ENCODE results near the gene FGF18.
"Not testable (repeated sequence)": the region's sequence is repeated elsewhere in the genome, so short reads cannot be mapped to it uniquely, and the experiment has no call there.

The FGF18 gene

DNA sequence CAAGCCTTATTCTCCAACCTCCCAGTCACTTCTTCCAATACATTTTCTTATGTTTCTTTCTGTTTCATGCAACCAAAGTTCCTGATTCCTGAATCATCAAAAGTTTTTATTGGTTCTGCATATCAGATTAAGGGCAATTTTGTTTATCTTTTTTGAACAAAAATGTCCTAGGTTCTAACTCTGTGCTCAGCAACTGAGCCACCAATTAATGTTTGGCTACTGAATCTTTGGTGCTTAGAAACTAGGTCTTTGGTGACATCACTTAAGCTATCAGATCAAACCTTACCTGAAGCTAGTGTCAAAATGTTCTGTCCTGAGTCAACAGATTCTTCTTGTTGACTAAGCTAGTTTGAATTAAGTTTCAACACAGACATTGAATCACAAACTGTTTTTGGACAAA lies 56.1 kb downstream of the FGF18 start:
- no peak for DNase-seq

GRCh38 chr5:171476701-171477100 lies 57.3 kb downstream of the FGF18 start:
- no peak for DNase-seq

DNA sequence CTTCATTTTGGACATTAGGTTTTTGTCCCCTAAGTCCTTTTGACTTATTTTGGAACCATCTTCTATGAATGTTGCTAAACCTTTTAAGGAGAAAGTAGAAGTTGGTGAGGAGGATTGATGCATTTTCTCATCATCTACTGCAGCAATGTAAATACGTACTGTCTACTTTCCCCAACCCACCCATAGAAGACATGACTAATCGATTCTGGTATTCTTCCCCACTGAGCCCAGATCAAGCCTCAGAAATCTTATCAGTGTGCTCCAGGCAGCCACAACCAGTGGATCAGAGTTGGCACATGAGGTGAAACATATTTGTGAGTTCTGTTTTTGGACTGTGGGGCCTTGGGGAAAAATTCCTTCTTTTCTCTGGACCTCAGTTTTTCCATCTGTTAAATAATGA lies 57.7 kb downstream of the FGF18 start:
- DNase-seq = peak; percentile 55

GRCh38 chr5:171477666-171478065 lies 58.2 kb downstream of the FGF18 start:
- no peak for DNase-seq

DNA sequence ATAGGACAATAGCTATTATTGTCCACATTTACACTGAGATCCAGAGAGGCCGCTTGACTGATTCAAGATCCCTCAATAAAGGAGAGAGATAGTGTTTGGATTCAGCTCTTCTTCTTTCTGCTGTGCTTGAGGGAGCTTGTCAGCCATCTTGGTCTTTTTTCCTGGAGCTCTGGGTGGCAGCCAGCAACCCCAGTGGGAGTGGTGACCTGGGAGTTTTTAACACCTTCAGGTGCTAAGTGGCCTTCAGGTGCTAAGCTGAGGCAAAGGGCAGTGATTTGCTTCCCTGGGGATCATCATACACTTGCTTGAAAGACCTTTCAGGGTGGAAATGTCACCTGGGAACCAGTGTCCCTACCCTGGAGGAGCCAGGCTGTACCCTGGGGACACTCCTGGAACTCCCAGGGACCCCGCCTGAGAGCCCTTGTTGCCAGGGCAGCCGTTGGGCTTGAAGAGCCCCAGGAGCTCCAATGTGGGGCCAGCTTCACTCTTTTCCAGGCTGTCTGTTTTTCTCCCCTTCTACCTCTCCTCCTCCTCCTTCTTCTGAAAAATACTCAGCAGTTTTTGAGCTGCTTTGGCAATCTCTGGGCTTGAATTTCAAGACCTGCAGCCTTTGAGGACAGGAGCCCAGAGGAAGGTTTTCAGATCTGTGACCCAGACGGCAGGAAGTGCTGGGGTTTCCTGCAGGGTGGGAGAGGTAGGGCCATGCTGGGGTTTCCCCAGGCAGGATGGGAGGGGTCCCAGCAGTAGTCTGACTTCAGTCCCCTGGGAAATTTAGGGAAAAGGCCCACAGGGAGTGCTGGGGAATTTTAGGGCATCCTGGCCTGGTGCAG lies 59.7 kb downstream of the FGF18 start:
- no peak for DNase-seq

GRCh38 chr5:171479776-171480125 lies 60.3 kb downstream of the FGF18 start:
- DNase-seq = no peak

- no peak for DNase-seq
These were observed 60.8 kb downstream of the FGF18 start for GRCh38 chr5:171480239-171480638.

DNA sequence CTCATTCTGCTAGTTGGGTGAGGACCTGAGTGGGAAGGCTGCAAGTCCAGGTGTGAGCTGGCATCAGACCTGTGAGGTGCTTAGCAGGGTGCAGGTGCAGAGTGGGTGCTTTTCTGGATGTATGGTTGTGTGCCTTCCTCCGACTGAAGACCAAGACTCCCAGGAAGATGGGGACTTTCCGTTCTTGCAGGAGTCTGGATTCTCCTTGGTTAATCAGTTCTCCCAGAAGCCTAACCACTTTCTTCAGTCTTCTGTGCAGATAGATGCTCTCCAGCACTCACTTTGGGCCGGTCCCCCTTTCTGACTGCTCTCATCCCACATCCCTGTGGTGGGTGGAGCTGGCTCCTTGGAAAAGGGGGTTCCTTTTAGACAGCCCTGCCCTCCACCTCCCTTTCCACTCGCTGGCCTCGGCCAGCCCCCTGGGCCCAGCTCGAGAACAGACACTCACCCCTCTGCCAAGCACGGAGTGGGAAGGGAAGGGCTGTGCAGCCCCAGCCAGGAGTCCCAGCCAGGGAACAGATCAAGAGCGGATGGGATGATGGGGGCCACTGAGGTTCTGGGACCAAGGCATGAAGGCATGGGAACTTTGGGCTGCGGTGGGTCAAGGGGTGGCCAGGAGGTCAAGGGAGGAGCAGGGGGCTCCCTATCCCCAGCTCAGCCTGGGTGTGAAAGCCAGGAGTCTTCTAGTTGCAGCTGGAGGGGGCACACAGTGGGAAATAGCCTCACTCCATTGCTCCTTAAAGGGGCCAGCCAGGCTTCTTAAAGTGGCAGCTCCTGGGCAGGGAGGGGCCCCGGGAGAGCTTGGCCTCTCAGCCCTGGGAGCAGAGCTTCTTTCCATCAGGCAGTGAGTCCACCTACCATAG lies 62.4 kb downstream of the FGF18 start:
- DNase-seq = no peak

DNA sequence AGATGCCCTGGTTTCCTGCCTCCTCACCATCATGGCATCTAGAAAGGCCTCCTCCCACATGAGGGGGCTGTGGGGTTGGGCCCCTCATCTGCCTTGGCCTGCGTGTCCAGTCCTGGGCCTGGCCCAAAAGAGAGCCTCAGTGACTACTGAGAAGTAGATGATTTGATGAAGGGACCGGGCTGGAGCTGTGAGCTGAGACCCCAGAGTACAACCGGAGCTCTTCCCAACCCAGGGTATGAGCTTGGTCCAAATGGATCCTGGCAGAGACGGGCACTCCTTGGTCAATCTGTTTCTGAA lies 62.9 kb downstream of the FGF18 start:
- no peak for DNase-seq

GRCh38 chr5:171483551-171484135 lies 64.2 kb downstream of the FGF18 start:
- DNase-seq = peak; percentile 89

- no peak for DNase-seq
These were observed 65.0 kb downstream of the FGF18 start for GRCh38 chr5:171484460-171484899.

DNA sequence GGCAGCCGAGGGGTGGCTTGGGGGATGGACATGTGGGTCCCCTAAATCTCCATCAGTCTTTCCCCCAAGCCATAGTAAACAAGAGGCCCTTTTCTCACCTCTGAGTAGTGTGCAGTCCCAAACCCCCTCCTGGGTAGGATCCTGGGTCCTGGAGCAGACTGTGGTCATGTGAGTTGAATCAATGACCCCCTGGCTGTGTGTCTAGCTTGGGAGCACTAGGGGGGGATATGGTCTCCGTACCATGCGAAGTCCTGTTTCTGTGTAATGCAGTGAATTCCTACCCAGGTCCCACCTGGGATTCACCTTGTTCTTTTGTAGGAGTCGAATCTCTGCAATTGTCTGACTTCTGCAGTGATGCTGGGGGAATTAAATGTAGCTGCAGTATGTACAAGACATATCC lies 66.2 kb downstream of the FGF18 start:
- no peak for DNase-seq

- DNase-seq = no peak
These were observed 67.2 kb downstream of the FGF18 start for GRCh38 chr5:171486613-171487012.

GRCh38 chr5:171488876-171489275 lies 69.4 kb downstream of the FGF18 start:
- DNase-seq = no peak

DNA sequence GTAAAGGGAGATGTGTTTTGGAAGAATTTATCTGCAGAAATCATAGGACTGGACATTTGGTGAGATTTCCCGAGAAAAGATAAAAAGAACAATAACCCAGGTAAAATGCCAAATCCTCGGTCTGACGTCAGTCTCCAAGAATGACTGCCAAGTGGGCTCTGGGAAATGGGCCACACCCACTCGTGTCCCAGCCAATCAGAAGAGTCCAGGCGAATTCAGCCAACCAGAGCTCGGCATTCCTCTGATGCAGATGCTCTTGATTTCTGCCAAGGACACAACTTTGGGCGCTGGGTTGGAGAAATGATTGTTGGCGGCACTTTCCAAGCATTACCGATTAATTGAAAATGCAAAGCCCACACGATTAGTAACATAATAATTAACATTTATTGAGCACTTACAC lies 73.3 kb downstream of the FGF18 start:
- no peak for DNase-seq

- DNase-seq = no peak
These were observed 74.4 kb downstream of the FGF18 start for GRCh38 chr5:171493646-171494393.

GRCh38 chr5:171494452-171495121 lies 75.1 kb downstream of the FGF18 start:
- peak; percentile 86 for DNase-seq

DNA sequence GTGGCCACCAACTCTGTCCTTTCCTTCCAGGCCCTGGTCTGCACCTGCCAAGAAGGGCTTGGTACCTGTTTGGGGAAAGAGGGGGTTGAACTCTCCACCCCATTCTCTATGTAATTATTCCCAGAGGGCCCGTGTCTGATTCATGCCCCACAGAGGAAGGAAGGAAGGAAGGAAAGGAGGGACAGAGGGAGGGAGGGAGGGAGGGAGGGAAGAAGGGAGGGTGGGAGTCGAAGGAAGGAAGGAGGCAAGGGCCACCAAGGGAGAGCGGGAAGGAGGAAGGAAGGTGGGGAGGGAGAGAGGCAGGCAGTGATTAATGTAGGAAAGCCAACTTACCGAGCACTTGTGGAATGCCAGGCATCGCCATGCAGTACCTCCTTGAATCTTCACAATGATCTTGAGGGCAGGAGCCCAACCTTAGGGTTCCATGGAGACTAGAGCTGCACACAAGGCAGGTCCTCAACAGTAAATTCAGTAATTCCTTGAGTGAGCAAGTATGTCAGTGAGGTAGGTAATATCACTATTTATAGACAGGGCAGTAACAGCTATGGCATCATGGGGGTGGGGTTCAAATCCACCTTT lies 75.8 kb downstream of the FGF18 start:
- peak; percentile 49 for DNase-seq

GRCh38 chr5:171496456-171496855 lies 77.0 kb downstream of the FGF18 start:
- no peak for DNase-seq

DNA sequence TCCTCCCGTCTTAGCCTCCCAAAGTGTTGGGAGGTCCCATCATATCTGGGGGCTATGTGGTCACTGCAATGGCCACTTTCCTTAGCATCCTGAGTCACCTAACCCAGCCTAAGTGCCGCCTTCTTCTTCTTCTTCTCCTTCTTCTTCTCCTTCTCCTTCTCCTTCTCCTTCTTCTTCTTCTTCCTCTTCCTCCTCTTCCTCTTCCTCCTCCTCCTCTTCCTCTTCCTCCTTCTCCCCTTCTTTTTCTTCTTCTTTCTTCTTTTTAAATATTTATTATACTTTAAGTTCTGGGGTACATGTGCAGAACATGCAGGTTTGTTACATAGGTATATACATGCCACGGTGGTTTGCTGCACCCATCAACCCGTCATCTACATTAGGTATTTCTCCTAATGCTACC lies 78.0 kb downstream of the FGF18 start:
- DNase-seq = not testable (repeated sequence)

GRCh38 chr5:171498166-171498565 lies 78.7 kb downstream of the FGF18 start:
- DNase-seq = no peak

GRCh38 chr5:171499611-171500010 lies 80.2 kb downstream of the FGF18 start:
- no peak for DNase-seq

Data from fibroblast of upper back skin (primary cell).